Tibial artery (tissue), 4 donors: ENCODE results near the gene SLU7.

ENCODE experiments used
- DNase-seq, 2 donors: peaks; one replicate each; pipeline ENCODE4 v3.0.0-alpha.2; 2019
- H3K27ac ChIP-seq, 2 donors: fragments of 200-600 bp; sonication (generic) in 1 of 2; 1 replicate in 1 of 2; 2 replicates in 1 of 2; pipeline ENCODE4 v1.5.1; 2018 to 2019; ENCODE audit warnings: mild to moderate bottlenecking in 1 of 2
- H3K27me3 ChIP-seq, 2 donors: fragments of 200-600 bp; sonication (generic) in 1 of 2; one replicate each; pipeline versions ENCODE4 v1.5.1 to v1.6.0; 2016 to 2019
- H3K36me3 ChIP-seq, 3 donors: fragments of 200-600 bp; sonication (generic) in 2 of 3; one replicate each; pipeline ENCODE4 v1.5.1; 2016 to 2019; ENCODE audit warnings: mild to moderate bottlenecking in 2 of 3
- H3K4me1 ChIP-seq, 4 donors: fragments of 200-600 bp; sonication (generic) in 2 of 4; 1 replicate in 3 of 4; 2 replicates in 1 of 4; pipeline ENCODE4 v1.5.1; 2016 to 2019
- H3K4me3 ChIP-seq, 2 donors: fragments of 200-600 bp; sonication (generic) in 1 of 2; 1 replicate in 1 of 2; 2 replicates in 1 of 2; pipeline ENCODE4 v1.5.1; 2018 to 2019; ENCODE audit warnings: mild to moderate bottlenecking in 2 of 2
- H3K9me3 ChIP-seq, 3 donors: fragments of 200-600 bp; sonication (generic) in 1 of 3; one replicate each; pipeline ENCODE4 v1.5.1; 2016 to 2019
- intact Hi-C: fragments of 100-400 bp; cut with DNase I; formaldehyde crosslinking; loops from one replicate; pipeline ENCODE4 v1.15.0; 2023; ENCODE audit warnings: low total_unique reads
- TF ChIP-seq, protein P1 (sequence below), 2 experiments: fragments of 200-600 bp in 1 of 2; fragments of 450-650 bp in 1 of 2; IDR thresholded peaks; one replicate each; pipeline ENCODE4 v1.5.1; 2017 to 2019; ENCODE audit warnings: antibody characterized with exemption in 2 of 2, mild to moderate bottlenecking in 1 of 2, moderate library complexity in 1 of 2

The SLU7 gene

DNA sequence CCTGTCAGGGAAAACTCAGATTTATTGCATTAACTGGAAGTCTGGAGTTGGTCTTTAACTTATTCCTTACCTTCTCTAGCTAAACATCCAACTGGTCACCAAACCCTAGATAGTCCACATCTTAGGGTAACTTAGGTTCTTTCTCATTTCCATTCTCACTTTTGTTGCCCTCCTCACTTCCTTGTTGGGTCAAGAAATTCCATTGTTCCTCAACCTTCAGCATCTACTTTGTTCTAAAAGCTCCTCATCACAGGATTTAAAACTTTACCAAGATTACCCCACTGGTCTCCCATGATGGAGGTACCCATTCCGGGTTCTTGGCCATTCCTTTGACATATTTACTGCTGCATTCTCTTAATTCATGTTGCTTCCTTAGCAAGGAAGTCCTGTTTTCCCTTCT, 34.9 kb upstream of the SLU7 start:
- no peak overlapping the region for H3K27ac ChIP-seq
- no peak for DNase-seq
- intact Hi-C loops = no loop called here
- H3K36me3 ChIP-seq = no peaks in the 10 kb centered on the region
- no peaks in the 10 kb centered on the region for H3K9me3 ChIP-seq
- TF ChIP-seq, protein P1, sequence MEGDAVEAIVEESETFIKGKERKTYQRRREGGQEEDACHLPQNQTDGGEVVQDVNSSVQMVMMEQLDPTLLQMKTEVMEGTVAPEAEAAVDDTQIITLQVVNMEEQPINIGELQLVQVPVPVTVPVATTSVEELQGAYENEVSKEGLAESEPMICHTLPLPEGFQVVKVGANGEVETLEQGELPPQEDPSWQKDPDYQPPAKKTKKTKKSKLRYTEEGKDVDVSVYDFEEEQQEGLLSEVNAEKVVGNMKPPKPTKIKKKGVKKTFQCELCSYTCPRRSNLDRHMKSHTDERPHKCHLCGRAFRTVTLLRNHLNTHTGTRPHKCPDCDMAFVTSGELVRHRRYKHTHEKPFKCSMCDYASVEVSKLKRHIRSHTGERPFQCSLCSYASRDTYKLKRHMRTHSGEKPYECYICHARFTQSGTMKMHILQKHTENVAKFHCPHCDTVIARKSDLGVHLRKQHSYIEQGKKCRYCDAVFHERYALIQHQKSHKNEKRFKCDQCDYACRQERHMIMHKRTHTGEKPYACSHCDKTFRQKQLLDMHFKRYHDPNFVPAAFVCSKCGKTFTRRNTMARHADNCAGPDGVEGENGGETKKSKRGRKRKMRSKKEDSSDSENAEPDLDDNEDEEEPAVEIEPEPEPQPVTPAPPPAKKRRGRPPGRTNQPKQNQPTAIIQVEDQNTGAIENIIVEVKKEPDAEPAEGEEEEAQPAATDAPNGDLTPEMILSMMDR (IDR thresholded peaks at IDR 0.05) = no peak
- H3K4me1 ChIP-seq = no peaks in the 10 kb centered on the region
- H3K4me3 ChIP-seq = no peak overlapping the region
- H3K27me3 ChIP-seq = peaks cover 0 to 4% of the 10 kb centered on the region in 2 donors

DNA sequence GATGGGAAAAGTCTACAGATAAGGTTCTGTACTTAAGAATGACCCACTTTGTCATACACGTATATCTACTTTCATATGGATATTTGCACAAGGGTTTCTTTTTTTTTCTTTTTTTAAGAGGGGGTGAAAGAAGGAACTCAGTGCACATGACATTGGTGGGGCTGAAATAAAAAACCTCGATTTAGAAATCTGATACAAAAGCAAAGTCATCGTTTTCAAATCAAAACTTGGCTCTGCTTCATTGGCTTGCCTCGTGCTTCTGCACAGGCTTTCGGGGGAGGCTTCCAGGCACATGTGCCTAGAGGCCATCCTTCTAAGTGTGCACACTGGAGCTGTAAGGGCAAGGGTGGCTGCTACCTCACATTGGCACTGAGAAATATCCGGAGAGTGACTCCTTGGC, 33.9 kb upstream of the SLU7 start:
- Histone ChIP-seq H3K36me3 (no peaks in the 10 kb centered on the region), H3K27ac (no peak overlapping the region), H3K4me3 (no peak overlapping the region), H3K9me3 (no peaks in the 10 kb centered on the region), H3K4me1 (no peaks in the 10 kb centered on the region), H3K27me3 (peaks cover 0 to 4% of the 10 kb centered on the region in 2 donors)
- intact Hi-C loops = no loop called here
- peak in 1 of 2 donors; percentile 36 for DNase-seq
- TF ChIP-seq, protein P1 (IDR thresholded peaks at IDR 0.05) = no peak

- Histone ChIP-seq H3K27ac (no peak overlapping the region), H3K36me3 (no peaks in the 10 kb centered on the region), H3K27me3 (peaks cover 0 to 4% of the 10 kb centered on the region in 2 donors), H3K4me3 (no peak overlapping the region), H3K4me1 (no peaks in the 10 kb centered on the region), H3K9me3 (no peaks in the 10 kb centered on the region)
- TF ChIP-seq, protein P1 (IDR thresholded peaks at IDR 0.05) = no peak
- intact Hi-C loops = no loop called here
- DNase-seq = no peak
Measured at GRCh38 chr5:160452036-160452435, 33.2 kb upstream of the SLU7 start.

DNA sequence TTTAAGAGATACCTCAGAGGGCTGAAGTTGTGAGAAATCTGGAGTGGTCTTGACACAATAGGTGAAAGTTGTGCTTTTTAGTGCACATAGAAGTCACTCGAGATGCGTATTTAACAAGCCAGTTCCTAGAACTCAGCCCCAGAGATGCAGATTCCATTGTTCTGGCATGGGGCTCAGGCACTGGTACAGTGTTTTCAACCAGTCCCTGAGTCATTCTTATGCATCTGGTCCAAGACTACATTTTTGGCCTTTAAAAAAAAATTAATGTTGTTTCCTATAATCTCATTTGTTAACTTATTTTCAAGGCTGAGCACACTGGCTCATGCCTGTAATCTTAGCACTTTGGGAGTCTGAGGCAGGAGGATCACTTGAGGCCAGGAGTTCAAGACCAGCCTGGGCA, 32.4 kb upstream of the SLU7 start:
- H3K4me1 ChIP-seq = no peaks in the 10 kb centered on the region
- H3K4me3 ChIP-seq = no peak overlapping the region
- no peaks in the 10 kb centered on the region for H3K36me3 ChIP-seq
- DNase-seq = no peak
- H3K27ac ChIP-seq = no peak overlapping the region
- H3K27me3 ChIP-seq = no peaks in the 10 kb centered on the region
- TF ChIP-seq, protein P1 (IDR thresholded peaks at IDR 0.05) = no peak
- intact Hi-C loops = no loop called here
- H3K9me3 ChIP-seq = no peaks in the 10 kb centered on the region

DNA sequence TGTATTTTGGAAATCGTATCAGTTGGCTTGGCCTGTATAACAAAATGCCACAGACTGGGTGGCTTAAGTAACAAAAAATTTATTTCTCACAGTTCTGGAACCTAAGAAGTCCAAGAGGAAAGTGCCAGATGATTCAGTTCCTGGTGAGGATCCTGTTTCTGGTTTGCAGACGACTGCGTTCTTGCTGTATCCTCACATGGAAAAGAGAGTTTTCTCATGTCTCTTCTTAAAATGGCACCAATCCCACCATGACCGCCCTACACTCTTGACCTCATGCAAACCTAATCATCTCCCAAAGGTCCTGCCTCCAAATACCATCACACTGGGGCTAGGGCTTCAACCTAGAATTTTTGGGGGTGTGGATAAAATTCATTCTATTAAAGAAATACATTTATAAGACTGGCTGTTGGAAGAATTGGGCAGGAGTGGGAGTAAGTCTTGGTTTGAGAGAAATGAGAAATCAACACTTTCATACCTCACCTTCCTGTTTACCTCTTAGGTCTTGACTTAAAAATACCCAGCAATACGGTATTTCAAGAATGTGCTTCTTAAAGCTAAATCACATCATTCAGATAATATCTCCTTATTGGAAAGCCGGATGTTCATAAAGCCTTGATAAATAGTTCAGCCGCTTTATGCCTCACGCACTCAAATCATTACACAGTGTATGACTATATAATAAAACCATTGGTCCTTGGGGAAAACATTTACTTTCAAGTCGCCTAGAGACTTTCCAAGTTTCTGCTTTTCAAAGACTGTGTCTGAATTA, 31.5 kb upstream of the SLU7 start:
- intact Hi-C loops = no loop called here
- Histone ChIP-seq H3K36me3 (no peaks in the 10 kb centered on the region), H3K27ac (no peak overlapping the region), H3K27me3 (no peaks in the 10 kb centered on the region), H3K9me3 (no peaks in the 10 kb centered on the region), H3K4me3 (no peak overlapping the region), H3K4me1 (no peaks in the 10 kb centered on the region)
- DNase-seq = no peak
- TF ChIP-seq, protein P1 (IDR thresholded peaks at IDR 0.05) = no peak
